GM23248 (cell line): Measurements from ENCODE around the gene CDKAL1.

Experiments
- EZH2 ChIP-seq: fragments of 200-600 bp; sonication (generic); IDR thresholded peaks from 2 replicates; pipeline ENCODE4 v1.6.1; 2018; ENCODE audit warnings: antibody characterized with exemption, mild to moderate bottlenecking; ENCODE audit not compliant: insufficient read depth, poor library complexity, severe bottlenecking
- EZH2phosphoT487 ChIP-seq: fragments of 200-600 bp; sonication (generic); IDR thresholded peaks from 2 replicates; pipeline ENCODE4 v1.6.1; 2018; ENCODE audit warnings: antibody characterized with exemption, moderate library complexity, mild to moderate bottlenecking, low read depth; ENCODE audit not compliant: insufficient read depth

DNA sequence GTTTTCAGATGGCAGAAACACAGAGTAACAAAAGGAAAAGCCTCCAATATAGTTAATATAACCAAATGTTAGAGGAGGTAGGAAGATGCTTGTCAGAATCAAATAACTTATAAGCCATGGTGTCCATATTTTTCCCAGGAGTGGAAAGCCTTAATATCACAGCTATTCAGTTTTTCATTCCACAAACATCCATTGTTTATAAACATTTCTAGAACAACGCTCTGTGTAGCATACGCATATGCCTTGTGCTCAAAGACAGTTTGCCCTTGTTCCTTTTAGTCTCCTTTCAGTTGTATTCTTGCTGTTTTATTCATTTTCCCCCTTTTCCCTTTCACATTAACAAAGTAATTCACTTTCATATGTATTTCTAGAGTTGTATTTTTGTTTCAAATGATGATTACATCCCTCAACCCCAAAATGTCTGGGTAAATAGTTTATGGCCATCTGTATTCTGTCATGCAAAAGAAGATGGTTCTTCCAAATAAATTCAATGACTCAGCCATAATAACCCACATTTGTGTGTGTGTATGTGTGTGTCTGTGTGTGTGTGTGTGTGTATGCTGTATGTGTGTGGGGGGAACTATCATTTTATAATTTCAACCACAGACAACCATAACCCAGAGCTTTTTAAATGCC, 603.6 kb downstream of the CDKAL1 start:
- TF ChIP-seq EZH2 (no peak), EZH2phosphoT487 (no peak)
